Caki2 (cell line): ENCODE results near the gene SCFD2. TPM values are rescaled to one million over a fixed set of nuclear protein-coding genes. Genes with fewer than 3 reads are reported as not detected.

Experiments
- DNase-seq: peaks from one replicate; pipeline ENCODE4 v3.0.0-alpha.2; 2015; ENCODE audit warnings: low read depth
- in situ Hi-C: cut with HindIII; loops from 2 replicates; pipeline ENCODE4 v1.10.0; 2016; ENCODE audit warnings: low sequenced_read_pairs, low pct_unique_long_range_greater_than_20kb, mixed read lengths
- total RNA-seq: library from RNA; depleted of rRNA; stranded (reverse); fragments of >200 nt; shearing (Covaris generic); gene quantifications from 2 replicates; pipeline ENCODE4 v1.2.3, GENCODE V29; 2014; ENCODE audit warnings: low replicate concordance; rRNA removed

The SCFD2 gene
- total RNA-seq, 1 experiment from 2014 or later, result 19.0 TPM

GRCh38 chr4:52833941-52834525 lies 531.8 kb downstream of the SCFD2 start:
- in situ Hi-C loops, result no loop called here
- no peak for DNase-seq

DNA sequence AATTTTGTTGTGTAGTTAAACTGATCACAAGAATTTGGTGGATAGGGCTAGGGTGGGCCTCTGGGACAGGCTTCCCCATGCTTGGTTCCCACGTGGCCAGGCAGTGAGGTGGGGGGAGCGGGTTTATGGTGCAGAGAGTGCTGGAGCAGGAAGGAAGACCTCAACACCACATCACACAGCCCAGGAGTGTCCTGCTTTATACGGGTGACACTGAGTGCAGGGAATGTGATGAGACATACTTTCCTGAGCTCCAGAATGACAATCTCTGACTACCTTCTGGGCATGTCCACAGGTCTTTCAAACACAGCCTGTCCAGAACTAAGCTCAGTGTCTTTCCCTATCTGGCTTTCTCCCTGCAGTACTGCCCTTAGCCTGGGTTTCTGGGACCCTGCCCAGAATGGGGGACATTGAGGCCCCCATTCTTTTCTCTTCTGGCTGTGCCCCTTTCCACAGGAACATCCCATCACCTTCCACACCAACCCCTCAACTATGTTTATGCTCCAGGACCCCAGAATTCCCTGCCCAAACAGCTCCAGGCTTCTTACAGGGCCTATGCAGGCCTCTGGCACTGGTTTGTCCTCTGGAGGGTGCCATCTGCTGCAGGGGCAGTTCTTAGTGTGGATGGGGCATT lies 540.3 kb downstream of the SCFD2 start:
- in situ Hi-C loops, result no loop called here
- DNase-seq, result no peak

- in situ Hi-C loops, result no loop called here
- peak; percentile 14 for DNase-seq
Observed at GRCh38 chr4:52824603-52825459, 541.0 kb downstream of the SCFD2 start.

GRCh38 chr4:52824270-52824602 lies 541.6 kb downstream of the SCFD2 start:
- in situ Hi-C loops, result no loop called here
- no peak for DNase-seq

DNA sequence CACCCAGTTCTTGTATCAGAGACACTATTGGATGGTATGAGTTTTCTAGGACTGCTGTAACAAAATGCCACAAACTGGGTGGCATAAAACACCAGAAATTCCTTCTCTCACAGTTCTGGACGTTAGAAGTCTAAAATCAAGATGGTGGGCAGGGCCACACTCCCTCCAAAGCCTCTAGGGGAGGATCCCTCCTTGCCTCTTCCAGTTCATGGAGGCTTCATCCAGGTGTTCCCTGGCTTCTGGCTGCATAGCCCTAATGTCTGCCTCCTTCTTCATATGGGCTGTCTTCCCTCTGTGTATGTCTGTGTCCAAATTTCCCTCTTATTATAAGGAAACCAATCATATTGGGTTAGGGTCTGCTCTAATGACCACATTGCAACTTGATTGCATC lies 542.2 kb downstream of the SCFD2 start:
- no peak for DNase-seq
- in situ Hi-C loops, result no loop called here

Other genes with a start within 250 kb of the SCFD2 start
- 66.1 and 68.1 TPM in 2 replicates for gene FIP1L1, start 11.6 kb upstream of the SCFD2 start, total RNA-seq
- 3.7 and 13.2 TPM in 2 replicates for gene LNX1, start 225.4 kb upstream of the SCFD2 start, total RNA-seq